Osteocyte (in vitro differentiated cells): Measurements from ENCODE around the gene SIN3B. TPM values are rescaled to one million over a fixed set of nuclear protein-coding genes. Genes with fewer than 3 reads are reported as not detected.

Experiments
- DNase-seq: peaks from one replicate; pipeline ENCODE4 v3.0.0; 2021; ENCODE audit warnings: mixed read lengths; ENCODE audit not compliant: unreplicated experiment; ENCODE audit errors: extremely low spot score
- H3K27ac Mint-ChIP-seq: one replicate; pipeline ENCODE4 v1.8.0; 2021; ENCODE audit warnings: mild to moderate bottlenecking, mixed read lengths; ENCODE audit not compliant: unreplicated experiment
- H3K27me3 Mint-ChIP-seq: one replicate; pipeline ENCODE4 v1.8.0; 2021; ENCODE audit warnings: mixed read lengths; ENCODE audit not compliant: unreplicated experiment
- H3K36me3 Mint-ChIP-seq: one replicate; pipeline ENCODE4 v1.8.0; 2021; ENCODE audit warnings: mixed read lengths; ENCODE audit not compliant: unreplicated experiment
- H3K4me1 Mint-ChIP-seq: one replicate; pipeline ENCODE4 v1.8.0; 2021; ENCODE audit warnings: mixed read lengths; ENCODE audit not compliant: unreplicated experiment
- H3K4me3 Mint-ChIP-seq: one replicate; pipeline ENCODE4 v1.8.0; 2021; ENCODE audit warnings: mild to moderate bottlenecking, moderate library complexity, mixed read lengths; ENCODE audit not compliant: unreplicated experiment
- H3K9me3 Mint-ChIP-seq: one replicate; pipeline ENCODE4 v1.8.0; 2021; ENCODE audit warnings: mixed read lengths; ENCODE audit not compliant: unreplicated experiment
- CTCF ChIP-seq: fragments of 200-600 bp; sonication (generic); IDR thresholded peaks from 2 replicates; pipeline ENCODE4 v1.5.0; 2021; ENCODE audit warnings: antibody characterized with exemption, mild to moderate bottlenecking, moderate library complexity
- total RNA-seq: library from RNA; stranded (reverse); gene quantifications from 2 replicates; pipeline ENCODE4 v1.2.1, GENCODE V29; 2021

The SIN3B gene
- total RNA-seq, 1 donor from 2014 or later, result 80.0 TPM

GRCh38 chr19:16860118-16860517 lies 30.9 kb downstream of the SIN3B start:
- no peak for DNase-seq
- Mint-ChIP-seq H3K27ac (peak overlapping the region; percentile 13), H3K4me3 (no peak overlapping the region), H3K4me1 (peaks cover 10% of the 10 kb centered on the region), H3K9me3 (no peaks in the 10 kb centered on the region), H3K36me3 (peaks cover 28% of the 10 kb centered on the region), H3K27me3 (no peaks in the 10 kb centered on the region)
- TF ChIP-seq CTCF, result no peak

- DNase-seq, result no peak
- no peak overlapping the region for H3K27ac Mint-ChIP-seq
- no peak overlapping the region for H3K4me3 Mint-ChIP-seq
Measured at GRCh38 chr19:16861011-16861410, 31.8 kb downstream of the SIN3B start.

GRCh38 chr19:16861834-16862233 lies 32.6 kb downstream of the SIN3B start:
- Mint-ChIP-seq H3K36me3 (peaks cover 33% of the 10 kb centered on the region), H3K9me3 (no peaks in the 10 kb centered on the region), H3K27ac (no peak overlapping the region), H3K4me3 (no peak overlapping the region), H3K4me1 (peaks cover 10% of the 10 kb centered on the region), H3K27me3 (no peaks in the 10 kb centered on the region)
- DNase-seq, result no peak
- TF ChIP-seq CTCF, result no peak

More at GRCh38 chr19:16861011-16861410, 31.8 kb downstream of the SIN3B start:
- H3K27me3 Mint-ChIP-seq, result no peaks in the 10 kb centered on the region
- TF ChIP-seq CTCF, result no peak
- peaks cover 10% of the 10 kb centered on the region for H3K4me1 Mint-ChIP-seq
- H3K9me3 Mint-ChIP-seq, result no peaks in the 10 kb centered on the region
- H3K36me3 Mint-ChIP-seq, result peaks cover 33% of the 10 kb centered on the region

GRCh38 chr19:16862826-16863415 lies 33.7 kb downstream of the SIN3B start:
- TF ChIP-seq CTCF, result no peak
- no peak for DNase-seq
- Mint-ChIP-seq H3K36me3 (peaks cover 37% of the 10 kb centered on the region), H3K27me3 (no peaks in the 10 kb centered on the region), H3K27ac (no peak overlapping the region), H3K4me3 (no peak overlapping the region), H3K9me3 (no peaks in the 10 kb centered on the region), H3K4me1 (peaks cover 10% of the 10 kb centered on the region)

- Mint-ChIP-seq H3K9me3 (no peaks in the 10 kb centered on the region), H3K4me1 (peaks cover 1% of the 10 kb centered on the region), H3K36me3 (peaks cover 40% of the 10 kb centered on the region), H3K4me3 (no peak overlapping the region), H3K27me3 (no peaks in the 10 kb centered on the region), H3K27ac (no peak overlapping the region)
- no peak for TF ChIP-seq CTCF
- DNase-seq, result no peak
Measured at GRCh38 chr19:16867211-16867610, 38.0 kb downstream of the SIN3B start.
